B cell (primary cell): ENCODE data around the gene TMEM130. TPM values are rescaled to one million over a fixed set of nuclear protein-coding genes. Genes with fewer than 3 reads are reported as not detected.

Experiments
- ATAC-seq: fragments of 200-7000 bp; cut with Tn5 transposase; one replicate; pipeline ENCODE4 v1.10.0; 2021; ENCODE audit warnings: low read depth, mild to moderate bottlenecking, moderate number of reproducible peaks, moderate library complexity
- CTCF ChIA-PET: fragments of 350-600 bp; sonication (Branson Sonifier 250); formaldehyde crosslinking; loops from one replicate; lab custom pipeline; 2021; ENCODE audit warnings: antibody characterized with exemption, inconsistent platforms; lab: Charles Lee
- POLR2A ChIA-PET: fragments of 350-600 bp; sonication (Branson Sonifier 250); formaldehyde crosslinking; loops from one replicate; lab custom pipeline; 2021; ENCODE audit warnings: antibody characterized with exemption; lab: Charles Lee
- DNase-seq: peaks from one replicate; pipeline ENCODE4 v3.0.0; 2013
- H2AFZ ChIP-seq: 2 replicates; pipeline ENCODE4 v1.6.1; 2012; ENCODE audit warnings: mild to moderate bottlenecking, low read depth, low read length; ENCODE audit not compliant: insufficient read depth, poor library complexity, severe bottlenecking
- H3K27ac ChIP-seq, 2 donors: 1 replicate in 1 of 2; 2 replicates in 1 of 2; pipeline ENCODE4 v1.5.1; 2012 to 2013; ENCODE audit warnings: low read length in 2 of 2, mild to moderate bottlenecking in 2 of 2, moderate library complexity in 1 of 2
- H3K27me3 ChIP-seq, 4 experiments: fragments of 200-600 bp in 1 of 4; sonication (generic) in 1 of 4; replicated peaks in 1 of 4; 1 replicate in 2 of 4; 2 replicates in 2 of 4; pipeline versions ENCODE4 v1.6.1 to v1.7.0; 2013 to 2016; ENCODE audit warnings: low read length in 3 of 4, mild to moderate bottlenecking in 2 of 4, mixed read lengths in 1 of 4, moderate library complexity in 1 of 4; ENCODE audit not compliant: insufficient read depth in 4 of 4, control insufficient read depth in 3 of 4; ENCODE audit errors: control extremely low read depth in 1 of 4
- H3K36me3 ChIP-seq, 2 experiments: replicated peaks in 1 of 2; 1 replicate in 1 of 2; 2 replicates in 1 of 2; pipeline versions ENCODE4 v1.6.1 to v1.7.1; 2013; ENCODE audit warnings: low read length in 1 of 2; ENCODE audit not compliant: insufficient read depth in 2 of 2, control insufficient read depth in 1 of 2; ENCODE audit errors: control extremely low read depth in 1 of 2, extremely low read depth in 1 of 2
- H3K4me1 ChIP-seq, 2 donors: fragments of 200-600 bp in 1 of 2; sonication (generic) in 1 of 2; 1 replicate in 1 of 2; 2 replicates in 1 of 2; pipeline versions ENCODE4 v1.5.1 to v1.6.1; 2013 to 2017; ENCODE audit warnings: low read length in 2 of 2; ENCODE audit not compliant: control insufficient read depth in 2 of 2, insufficient read depth in 2 of 2
- H3K4me2 ChIP-seq: replicated peaks from 2 replicates; pipeline ENCODE3; 2012; ENCODE audit warnings: mild to moderate bottlenecking, low read depth, low read length; ENCODE audit not compliant: poor library complexity, severe bottlenecking
- H3K4me3 ChIP-seq, 5 experiments: fragments of 200-600 bp in 1 of 5; sonication (generic) in 1 of 5; 1 replicate in 3 of 5; 2 replicates in 2 of 5; pipeline versions ENCODE4 v1.5.1 to v1.7.0; 2011 to 2016; ENCODE audit warnings: low read length in 4 of 5, mild to moderate bottlenecking in 4 of 5, low read depth in 2 of 5, control low read depth in 1 of 5, moderate library complexity in 1 of 5; ENCODE audit not compliant: insufficient read depth in 1 of 5; ENCODE audit errors: control extremely low read depth in 1 of 5, extremely low read depth in 1 of 5
- H3K79me2 ChIP-seq: fragments of 200-600 bp; sonication (generic); one replicate; pipeline ENCODE4 v1.6.0; 2016; ENCODE audit warnings: low read length; ENCODE audit not compliant: control insufficient read depth, insufficient read depth
- H3K9ac ChIP-seq: fragments of 200-600 bp; sonication (generic); 2 replicates; pipeline ENCODE4 v1.6.1; 2017; ENCODE audit warnings: mild to moderate bottlenecking, low read length, moderate library complexity
- H3K9me3 ChIP-seq, 3 donors: one replicate each; pipeline versions ENCODE4 v1.6.1 to v1.7.1; 2013; ENCODE audit warnings: low read length in 2 of 3; ENCODE audit not compliant: control insufficient read depth in 2 of 3, insufficient read depth in 1 of 3; ENCODE audit errors: control extremely low read depth in 1 of 3
- H4K20me1 ChIP-seq: 2 replicates; pipeline ENCODE4 v1.6.0; 2012; ENCODE audit warnings: mild to moderate bottlenecking, low read length; ENCODE audit not compliant: insufficient read depth, control insufficient read depth, poor library complexity, severe bottlenecking
- H3K27ac Mint-ChIP-seq: one replicate; pipeline ENCODE4 v1.8.0; 2021; ENCODE audit warnings: mixed read lengths
- H3K27me3 Mint-ChIP-seq: one replicate; pipeline ENCODE4 v1.8.0; 2021; ENCODE audit warnings: mixed read lengths
- H3K4me1 Mint-ChIP-seq: one replicate; pipeline ENCODE4 v1.8.0; 2021; ENCODE audit warnings: mixed read lengths
- H3K4me3 Mint-ChIP-seq: one replicate; pipeline ENCODE4 v1.8.0; 2021; ENCODE audit warnings: mixed read lengths
- H3K9me3 Mint-ChIP-seq: one replicate; pipeline ENCODE4 v1.8.0; 2022; ENCODE audit warnings: mixed read lengths; ENCODE audit not compliant: insufficient read depth
- CTCF ChIP-seq: fragments of 200-600 bp; IDR thresholded peaks from one replicate; pipeline ENCODE4 v1.8.0; 2022; ENCODE audit warnings: antibody characterized with exemption, mild to moderate bottlenecking
- EZH2 ChIP-seq: IDR thresholded peaks from 2 replicates; pipeline ENCODE4 v1.6.1; 2012; ENCODE audit warnings: borderline replicate concordance, low read depth, mild to moderate bottlenecking, moderate library complexity, low read length; ENCODE audit not compliant: insufficient read depth, poor library complexity, severe bottlenecking
- WGBS: methylation state at CpG from one replicate; pipeline ENCODE4 v1.1.5; 2013; ENCODE audit warnings: missing lambda C conversion rate; ENCODE audit not compliant: insufficient coverage; 5-methylcytosine and 5-hydroxymethylcytosine counted together
- intact Hi-C: fragments of 100-400 bp; cut with micrococcal nuclease; formaldehyde crosslinking; loops from one replicate; pipeline ENCODE4 v1.10.0; 2022
- polyA plus RNA-seq: library from polyadenylated mRNA; depleted of rRNA; stranded (reverse); fragments of >200 nt; gene quantifications from 2 replicates; pipeline ENCODE4 v1.2.3, GENCODE V29; 2012
- total RNA-seq, 2 donors: library from RNA; stranded (reverse); fragments of 120-200 nt in 1 of 2; gene quantifications; 1 replicate in 1 of 2; 2 replicates in 1 of 2; pipeline versions ENCODE4 v1.2.3 to v1.2.4, GENCODE V29; 2013 to 2022

The TMEM130 gene
- total and polyA plus RNA-seq, 2 donors (not counting 1 experiment from before 2014, with no cell fraction given), result 0.20 TPM; not detected in 1

GRCh38 chr7:98877692-98878364 is 8.0 kb upstream of the TMEM130 start:
- intact Hi-C loops, result loop anchor here (1.0 to 10.0 kb wide), 8 partner anchors 8 to 1761 kb away; partner anchors contain the start of genes LMTK2, SDHAF3, SMURF1 and TECPR1
- peak overlapping the region in 4 of 5 experiments; percentile 43 to 100 (median 98) for H3K4me3 ChIP-seq
- Mint-ChIP-seq H3K4me1 (peaks cover 11% of the 10 kb centered on the region), H3K4me3 (peak overlapping the region; percentile 71), H3K27ac (peak overlapping the region; percentile 46), H3K9me3 (no peaks in the 10 kb centered on the region), H3K27me3 (no peaks in the 10 kb centered on the region)
- POLR2A ChIA-PET, result interaction anchor here (0.8 kb wide), 1 partner anchor 596 kb away, joined by 3 read pairs; no protein-coding TSS in a partner anchor
- peak overlapping the region; percentile 94 for H3K9ac ChIP-seq
- no peaks in the 10 kb centered on the region for H3K9me3 ChIP-seq
- H3K36me3 ChIP-seq, result peaks cover 3 to 18% of the 10 kb centered on the region in 2 experiments
- H3K79me2 ChIP-seq, result peaks cover 31% of the 10 kb centered on the region
- H3K4me1 ChIP-seq, result peaks cover 11 to 16% of the 10 kb centered on the region in 2 donors
- ATAC-seq (no peak), DNase-seq (no peak)
- H3K27me3 ChIP-seq, result peaks cover 0 to 6% (median 0%) of the 10 kb centered on the region in 4 experiments
- H4K20me1 ChIP-seq, result peaks cover 19% of the 10 kb centered on the region
- peak overlapping the region; percentile 88 for H3K4me2 ChIP-seq
- TF ChIP-seq CTCF (no peak), EZH2 (no peak)
- CTCF ChIA-PET, result interaction anchor here (0.5 to 2.0 kb wide), 9 partner anchors 7 to 267 kb away, joined by 3 to 5 read pairs (median 3); no protein-coding TSS in a partner anchor
- peak overlapping the region; percentile 90 for H2AFZ ChIP-seq
- WGBS, result 23% methylated on average over 7 of the region's 18 CpGs
- peak overlapping the region in 1 of 2 donors; percentile 89 for H3K27ac ChIP-seq

GRCh38 chr7:98877146-98877545 is 7.3 kb upstream of the TMEM130 start:
- intact Hi-C loops, result loop anchor here (5.0 to 10.0 kb wide), 5 partner anchors 268 to 1760 kb away; partner anchors contain the start of genes SDHAF3, SMURF1 and TECPR1
- H3K4me1 Mint-ChIP-seq, result peaks cover 11% of the 10 kb centered on the region
- peak overlapping the region; percentile 2 for H3K27ac Mint-ChIP-seq
- Histone ChIP-seq H3K9ac (no peak overlapping the region), H4K20me1 (peaks cover 19% of the 10 kb centered on the region), H3K4me1 (peaks cover 11 to 16% of the 10 kb centered on the region in 2 donors), H3K79me2 (peaks cover 24% of the 10 kb centered on the region), H3K9me3 (no peaks in the 10 kb centered on the region), H3K27ac (no peak overlapping the region), H3K36me3 (peaks cover 3 to 12% of the 10 kb centered on the region in 2 experiments), H3K27me3 (peaks cover 0 to 6% (median 0%) of the 10 kb centered on the region in 4 experiments), H3K4me2 (no peak overlapping the region), H3K4me3 (no peak overlapping the region), H2AFZ (no peak overlapping the region)
- ChIA-PET CTCF (interaction anchor here (1.3 kb wide), 1 partner anchor 45 kb away, joined by 3 read pairs; no protein-coding TSS in a partner anchor), POLR2A (no interaction called here)
- H3K9me3 Mint-ChIP-seq, result no peaks in the 10 kb centered on the region
- no peak for ATAC-seq
- 98% methylated on average over 5 of the region's 6 CpGs for WGBS
- H3K27me3 Mint-ChIP-seq, result no peaks in the 10 kb centered on the region
- DNase-seq, result no peak
- no peak for TF ChIP-seq EZH2
- TF ChIP-seq CTCF, result no peak
- peak overlapping the region; percentile 71 for H3K4me3 Mint-ChIP-seq
